EL (cell line): ENCODE results near the gene SFRP2.

Experiments used
- DNase-seq: peaks from one replicate; pipeline ENCODE4 v3.0.0-alpha.2; 2016

The SFRP2 gene

DNA sequence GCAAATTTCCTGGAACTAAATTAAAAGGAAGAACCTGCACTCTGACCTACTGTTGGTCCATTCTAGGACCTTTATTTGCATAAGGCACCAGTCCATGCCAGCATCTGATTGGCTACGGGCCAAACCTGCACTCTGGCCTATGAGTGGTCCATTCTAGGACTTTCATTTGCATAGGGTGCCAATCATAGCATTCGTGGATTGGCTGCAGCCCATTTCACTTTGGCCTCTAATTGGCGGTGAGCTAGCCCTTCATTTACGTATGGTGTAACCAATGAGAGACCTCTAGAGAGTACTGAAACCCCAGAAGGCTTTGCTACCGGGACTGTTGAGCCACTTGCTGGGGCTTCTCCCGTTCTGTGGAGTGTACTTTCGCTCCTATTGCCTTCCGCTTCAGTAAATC is 23.0 kb downstream of the SFRP2 start:
- no peak for DNase-seq

DNA sequence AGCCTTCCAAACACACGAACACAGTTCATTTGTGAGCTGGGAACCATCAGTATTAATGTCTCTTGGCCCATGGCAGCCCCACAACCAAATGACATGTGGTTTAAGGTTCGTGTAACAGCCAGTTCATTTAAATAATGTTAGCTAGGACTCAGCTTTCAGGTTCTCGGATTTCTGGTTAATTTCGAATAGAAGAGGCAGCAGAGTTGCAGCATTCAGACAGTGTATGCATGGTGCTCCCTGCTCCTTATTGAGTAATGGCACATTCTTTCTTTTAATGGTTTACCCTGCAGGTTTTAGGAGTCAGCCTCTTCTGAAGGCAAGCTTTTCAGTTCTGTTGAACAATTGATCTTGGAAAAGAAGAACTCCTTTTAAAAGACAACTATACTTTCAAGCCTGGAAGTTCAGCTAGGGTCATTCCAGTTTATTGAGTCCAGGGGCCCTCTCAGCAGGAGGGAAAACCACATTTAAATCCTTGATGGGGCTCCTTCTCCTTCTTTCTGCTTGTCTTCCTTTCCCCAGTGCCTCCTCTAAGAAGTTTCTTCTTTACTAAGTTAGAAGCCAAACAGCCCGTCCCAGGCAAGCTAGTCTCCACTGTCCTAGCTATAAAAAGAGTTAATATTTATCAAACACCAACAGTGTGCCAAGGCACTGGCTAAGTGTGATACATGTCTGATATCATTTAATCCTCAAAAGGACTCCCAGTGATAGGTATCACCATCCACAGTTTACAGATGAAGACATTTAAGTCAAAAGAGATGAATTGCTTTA is 24.1 kb downstream of the SFRP2 start:
- DNase-seq, result no peak

DNA sequence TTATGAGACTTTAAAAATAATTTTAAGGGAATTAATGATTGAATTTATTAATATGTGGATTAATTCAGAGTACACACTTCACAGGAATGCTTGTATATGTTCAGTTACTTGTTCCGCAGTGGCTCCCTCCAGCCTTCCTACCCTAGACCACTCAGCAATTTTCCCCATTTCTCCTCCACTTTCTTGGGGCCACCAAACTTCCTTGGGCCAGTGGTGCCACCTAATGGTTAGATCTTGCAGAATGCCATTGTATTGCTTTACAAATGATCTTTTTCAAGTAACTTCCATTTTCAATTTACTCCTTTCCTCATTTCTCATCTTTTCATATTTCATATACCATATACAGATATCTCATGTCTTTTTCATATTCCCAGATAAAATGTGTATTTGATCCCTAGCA is 25.5 kb downstream of the SFRP2 start:
- peak; percentile 18 for DNase-seq

DNA sequence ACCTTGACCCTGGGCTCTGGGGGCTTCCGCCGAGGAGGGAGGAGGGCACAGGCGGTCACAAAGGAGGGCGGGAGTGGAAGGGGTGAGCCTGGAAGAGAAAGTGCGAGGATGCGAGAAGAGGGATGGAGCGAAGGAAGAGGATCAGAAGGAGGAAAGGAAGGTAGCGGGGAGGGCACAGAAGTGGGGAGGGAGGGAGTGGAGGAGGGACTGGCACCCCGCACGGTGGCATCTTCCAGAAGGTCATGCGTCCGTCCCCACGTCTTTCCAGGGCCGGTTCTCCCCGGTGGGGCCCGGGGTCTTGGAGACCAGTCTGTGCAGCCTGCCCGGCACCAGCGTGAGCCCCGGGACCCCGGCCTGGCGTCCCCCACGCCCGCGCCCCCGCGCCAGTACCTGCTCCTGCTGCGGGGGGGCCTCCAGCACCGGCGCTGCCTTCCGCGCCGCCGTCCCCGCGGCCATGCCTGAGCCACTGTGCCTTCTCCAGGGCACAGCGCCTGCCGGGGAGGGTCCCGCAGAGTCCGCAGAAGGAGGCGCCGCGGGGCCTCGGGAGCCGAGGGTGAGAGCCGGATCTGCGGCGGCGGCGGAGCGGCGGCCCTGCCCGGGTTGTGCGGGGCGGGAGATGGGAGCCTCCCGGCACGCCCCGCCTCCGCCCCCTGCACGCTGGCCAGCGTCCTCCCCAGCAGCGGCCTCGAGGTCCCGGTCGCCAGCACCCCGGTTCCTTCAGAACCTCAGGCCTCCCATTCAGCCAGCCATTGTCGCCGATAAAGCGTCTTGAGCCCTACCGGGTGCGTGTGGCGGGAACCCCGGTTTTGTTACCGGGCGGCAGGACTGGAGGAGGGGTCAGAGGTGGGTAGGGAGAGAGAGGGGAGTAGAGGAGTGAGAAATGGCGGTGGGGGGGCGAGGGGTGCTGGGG is 29.2 kb downstream of the SFRP2 start, which contains the start of gene RNF175:
RNF175 (minus strand) TSS at position 618 of the 910 bp plus-strand sequence; CDS start at position 456, 162 bp downstream.
- peak; percentile 5 for DNase-seq

- no peak for DNase-seq
Measured at GRCh38 chr4:153758688-153759406, 30.0 kb downstream of the SFRP2 start.

DNA sequence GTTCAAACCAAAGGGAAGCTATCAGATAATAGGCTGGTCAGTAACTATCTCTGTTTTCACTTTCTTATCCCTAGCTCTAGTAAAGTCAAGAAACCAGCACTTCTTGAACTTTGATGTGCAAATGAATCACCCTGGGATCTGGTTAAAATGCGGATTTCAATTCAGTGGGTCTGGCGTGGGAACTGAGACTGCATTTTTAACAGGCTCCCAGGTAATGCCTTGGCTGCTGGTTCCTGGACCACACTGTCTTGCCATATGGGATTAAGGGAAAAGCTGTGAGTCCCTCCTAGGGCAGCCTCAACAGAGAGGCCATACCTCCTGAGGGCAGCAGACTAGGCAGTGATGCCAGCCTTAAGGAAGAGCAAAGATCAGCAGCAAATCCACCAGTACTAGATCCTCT is 30.7 kb downstream of the SFRP2 start:
- DNase-seq, result no peak

GRCh38 chr4:153757407-153757806 is 31.5 kb downstream of the SFRP2 start:
- DNase-seq, result no peak

- no peak for DNase-seq
Measured at GRCh38 chr4:153755186-153755585, 33.7 kb downstream of the SFRP2 start.

DNA sequence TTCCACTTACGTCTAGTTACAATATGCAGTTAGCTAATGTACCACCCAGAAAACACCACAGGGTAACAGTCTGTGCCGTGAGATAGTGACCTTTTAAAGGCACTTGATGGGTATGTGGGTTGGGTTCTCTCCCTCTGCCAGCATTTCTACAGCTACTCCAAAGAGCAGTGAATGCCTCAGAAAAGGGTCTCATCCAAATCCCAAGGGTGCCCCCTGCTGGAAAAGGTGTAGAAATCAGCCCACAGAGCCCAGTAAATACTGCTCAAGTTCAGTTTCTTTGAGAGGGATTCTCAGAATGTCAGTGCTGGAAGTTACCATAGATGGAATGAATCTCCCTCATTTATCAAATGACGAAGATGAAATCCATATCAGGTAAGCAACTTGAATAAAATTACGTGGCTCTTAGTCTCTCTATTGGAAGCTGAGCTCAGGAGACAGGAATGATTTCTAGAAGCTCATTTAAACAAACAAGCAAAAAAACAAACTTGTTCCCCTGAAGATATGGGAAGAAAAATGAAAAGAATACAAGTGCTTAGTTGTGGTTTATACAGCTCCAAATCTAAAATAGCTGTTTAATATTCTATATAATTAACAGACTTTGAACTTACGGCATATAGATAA is 38.6 kb downstream of the SFRP2 start:
- peak; percentile 71 for DNase-seq

GRCh38 chr4:153748378-153748777 is 40.5 kb downstream of the SFRP2 start:
- DNase-seq, result peak; percentile 59

DNA sequence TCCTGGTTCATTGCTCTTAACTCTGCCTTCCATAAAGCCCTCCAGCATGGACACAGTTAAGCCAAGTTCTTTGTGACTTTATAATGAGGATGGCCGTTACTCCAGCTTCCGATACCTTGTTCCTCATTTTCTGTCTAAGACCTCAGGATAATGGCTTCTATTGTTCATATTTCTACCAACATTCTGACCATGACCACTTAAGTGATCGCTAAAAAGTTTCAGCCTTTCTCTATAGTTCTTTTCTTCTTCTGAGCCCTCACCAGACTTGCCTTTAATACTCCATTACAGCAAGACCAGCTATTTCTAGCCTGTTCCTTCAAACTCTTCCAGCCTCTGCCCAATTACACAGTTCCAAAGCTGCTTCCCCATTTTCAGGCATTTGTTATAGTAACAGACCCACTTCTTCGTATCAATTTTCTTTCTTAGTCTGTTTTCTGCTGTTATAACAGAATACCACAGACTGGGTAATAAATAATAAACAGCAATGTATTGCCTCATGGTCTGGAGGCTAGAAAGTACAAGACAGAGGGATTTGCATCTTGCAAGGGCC is 41.4 kb downstream of the SFRP2 start:
- no peak for DNase-seq

GRCh38 chr4:153745651-153746050 is 43.2 kb downstream of the SFRP2 start:
- DNase-seq, result no peak

GRCh38 chr4:153741541-153741940 is 47.3 kb downstream of the SFRP2 start:
- DNase-seq, result no peak

DNA sequence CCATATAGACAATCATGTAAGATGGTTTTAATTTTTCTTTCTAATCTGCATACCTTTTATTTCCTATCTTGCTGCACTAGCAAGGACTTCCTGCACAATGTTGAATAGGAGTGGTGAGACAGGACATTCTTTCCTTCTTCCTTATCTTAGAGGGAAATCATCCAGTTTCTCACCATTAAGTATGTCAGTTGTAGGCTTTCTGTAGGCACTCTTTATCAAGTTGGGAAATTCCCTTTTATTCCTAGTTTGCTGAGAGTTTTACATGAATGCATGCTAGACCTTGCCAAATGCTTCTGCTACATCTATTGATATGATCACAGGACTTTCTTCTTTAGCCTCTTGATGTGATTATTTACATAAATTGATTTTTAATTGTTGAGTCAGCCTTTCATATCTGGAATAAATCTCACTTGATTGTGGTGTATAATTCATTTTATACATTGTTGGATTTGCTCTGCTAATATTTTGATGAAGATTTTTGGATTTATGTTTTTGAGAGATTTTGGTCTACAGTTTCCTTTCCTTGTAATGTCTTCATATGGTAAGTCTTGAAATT is 52.9 kb downstream of the SFRP2 start:
- no peak for DNase-seq

DNA sequence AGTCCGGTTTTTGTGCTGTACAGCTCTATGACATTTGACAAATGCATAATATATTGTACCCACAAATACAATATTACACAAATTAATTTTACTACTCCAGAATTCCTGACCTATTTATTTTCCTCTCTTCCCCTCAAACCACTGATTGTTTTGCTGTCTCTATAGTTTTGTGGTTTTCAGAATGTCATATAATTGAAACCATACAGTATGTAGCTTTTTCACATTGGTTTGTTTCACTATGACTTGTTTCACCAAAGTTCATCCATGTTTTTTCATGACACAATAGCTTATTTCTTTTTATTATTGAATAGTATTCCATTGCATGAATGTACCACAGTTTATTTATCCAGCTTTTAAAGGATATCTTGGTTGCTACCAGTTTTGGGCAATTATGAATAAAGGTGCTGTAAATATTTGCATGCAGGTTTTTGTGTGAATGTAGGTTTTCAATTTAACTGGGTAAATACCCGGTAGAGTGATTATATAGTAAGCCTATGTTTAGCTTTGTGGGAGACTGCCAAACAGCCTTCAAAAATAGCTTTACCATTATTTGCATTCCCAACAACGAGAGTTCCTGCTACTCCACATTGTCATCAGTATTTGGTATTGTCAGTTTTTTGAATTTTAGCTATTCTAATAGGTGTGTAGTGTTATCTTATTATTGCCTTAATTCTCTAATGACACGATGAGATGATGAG is 55.0 kb downstream of the SFRP2 start:
- DNase-seq, result no peak

- DNase-seq, result peak; percentile 65
Measured at GRCh38 chr4:153731239-153731638, 57.6 kb downstream of the SFRP2 start.
